ENCODE data around the gene DAP.

GRCh38 chr5:10660720-10661387 lies 100.2 kb downstream of the DAP start:
- TF ChIP-seq CTCF (optimal IDR thresholded peaks at IDR 0.05 in 1 of 3, IDR thresholded peaks at IDR 0.05 in 1 of 3, conservative IDR thresholded peaks at IDR 0.05 in 1 of 3; ENCODE audit: extremely low read depth in 1 of 3, insufficient read depth in 2 of 3, low read length in 3 of 3) (no peak), EZH2 (IDR thresholded peaks at IDR 0.05; ENCODE audit: low read length) (no peak)

Data from keratinocyte (primary cell).